Activated CD8-positive, alpha-beta memory T cell treated with anti-CD3 and anti-CD28 coated beads, Interleukin-2, amount 50 U/mL, for 48 hours (primary cell): ENCODE results near the gene C4orf50.
"Not testable (repeated sequence)": the region's sequence is repeated elsewhere in the genome, so short reads cannot be mapped to it uniquely, and the experiment has no call there.

ENCODE experiments used
- DNase-seq: peaks from one replicate; pipeline ENCODE4 v3.0.0-alpha.2; 2020

C4orf50 gene

GRCh38 chr4:5965225-5965624 lies 53.0 kb downstream of the C4orf50 start:
- peak; percentile 6 for DNase-seq

- no peak for DNase-seq
Observed at GRCh38 chr4:5964030-5964429, 54.2 kb downstream of the C4orf50 start.

GRCh38 chr4:5963611-5964010 lies 54.6 kb downstream of the C4orf50 start:
- DNase-seq = no peak

- DNase-seq = peak; percentile 3
Observed at GRCh38 chr4:5962416-5962815, 55.8 kb downstream of the C4orf50 start.

GRCh38 chr4:5960252-5960880 lies 57.9 kb downstream of the C4orf50 start:
- DNase-seq = peak; percentile 23

- peak; percentile 17 for DNase-seq
Observed at GRCh38 chr4:5959211-5959982, 58.8 kb downstream of the C4orf50 start.

- no peak for DNase-seq
Observed at GRCh38 chr4:5958199-5958735, 60.0 kb downstream of the C4orf50 start.

GRCh38 chr4:5957076-5957475 lies 61.2 kb downstream of the C4orf50 start:
- DNase-seq = no peak

GRCh38 chr4:5956285-5957021 lies 61.8 kb downstream of the C4orf50 start:
- DNase-seq = no peak

GRCh38 chr4:5955856-5956255 lies 62.4 kb downstream of the C4orf50 start:
- no peak for DNase-seq

- no peak for DNase-seq
Observed at GRCh38 chr4:5955201-5955821, 62.9 kb downstream of the C4orf50 start.

- no peak for DNase-seq
Observed at GRCh38 chr4:5954056-5954760, 64.0 kb downstream of the C4orf50 start.

GRCh38 chr4:5952975-5953951 lies 65.0 kb downstream of the C4orf50 start:
- DNase-seq = no peak

GRCh38 chr4:5952286-5952974 lies 65.8 kb downstream of the C4orf50 start:
- DNase-seq = no peak

GRCh38 chr4:5946653-5947052 lies 71.6 kb downstream of the C4orf50 start:
- not testable (repeated sequence) for DNase-seq

GRCh38 chr4:5945936-5946335 lies 72.3 kb downstream of the C4orf50 start:
- no peak for DNase-seq

- DNase-seq = no peak
Observed at GRCh38 chr4:5945171-5945570, 73.1 kb downstream of the C4orf50 start.

- DNase-seq = no peak
Observed at GRCh38 chr4:5943561-5943960, 74.7 kb downstream of the C4orf50 start.

GRCh38 chr4:5942947-5943346 lies 75.3 kb downstream of the C4orf50 start:
- no peak for DNase-seq

- no peak for DNase-seq
Observed at GRCh38 chr4:5941601-5942000, 76.6 kb downstream of the C4orf50 start.
